HEK293T (cell line): ENCODE measurements around the gene USP24.
"Not testable (repeated sequence)": the region's sequence is repeated elsewhere in the genome, so short reads cannot be mapped to it uniquely, and the experiment has no call there.

ENCODE experiments used
- CTCF ChIA-PET: fragments of 350-600 bp; formaldehyde crosslinking; extraction: SDS; loops from one replicate; lab custom pipeline; 2021; ENCODE audit warnings: antibody characterized with exemption, inconsistent platforms; lab: Yijun Ruan, JAX
- POLR2A ChIA-PET: fragments of 350-600 bp; formaldehyde crosslinking; extraction: SDS; loops from one replicate; lab custom pipeline; 2020; ENCODE audit warnings: antibody characterized with exemption, inconsistent platforms; lab: Yijun Ruan, JAX
- DNase-seq: peaks from one replicate; pipeline ENCODE4 v3.0.0; 2012; ENCODE audit warnings: mixed read lengths; ENCODE audit errors: extremely low spot score
- ARNT ChIP-seq: fragments of 450-650 bp; IDR thresholded peaks from 2 replicates; pipeline ENCODE4 v1.6.1; 2017; ENCODE audit warnings: mild to moderate bottlenecking
- BHLHE40 ChIP-seq: fragments of 450-650 bp; IDR thresholded peaks from 2 replicates; pipeline ENCODE4 v1.6.1; 2016; ENCODE audit warnings: mild to moderate bottlenecking, moderate library complexity, borderline replicate concordance
- CTBP1 ChIP-seq: fragments of 450-650 bp; IDR thresholded peaks from 2 replicates; pipeline ENCODE4 v1.6.1; 2016; ENCODE audit warnings: borderline replicate concordance
- ELF4 ChIP-seq: fragments of 450-650 bp; IDR thresholded peaks from 2 replicates; pipeline ENCODE4 v1.6.1; 2017; ENCODE audit warnings: antibody characterized with exemption
- FOXA1 ChIP-seq: fragments of 450-650 bp; IDR thresholded peaks from 2 replicates; pipeline ENCODE4 v1.6.1; 2016; ENCODE audit warnings: mild to moderate bottlenecking
- FOXK2 ChIP-seq: fragments of 450-650 bp; IDR thresholded peaks from 2 replicates; pipeline ENCODE4 v1.6.1; 2016; ENCODE audit warnings: mild to moderate bottlenecking
- FOXM1 ChIP-seq: fragments of 450-650 bp; IDR thresholded peaks from 2 replicates; pipeline ENCODE4 v1.6.1; 2017; ENCODE audit warnings: mild to moderate bottlenecking, borderline replicate concordance
- HDGF ChIP-seq: fragments of 450-650 bp; IDR thresholded peaks from 2 replicates; pipeline ENCODE4 v1.6.1; 2017; ENCODE audit warnings: antibody characterized with exemption, borderline replicate concordance
- L3MBTL2 ChIP-seq: fragments of 450-650 bp; conservative IDR thresholded peaks from 2 replicates; pipeline ENCODE4 v1.6.1; 2016; ENCODE audit warnings: mild to moderate bottlenecking
- LEF1 ChIP-seq: fragments of 450-650 bp; IDR thresholded peaks from 2 replicates; pipeline ENCODE4 v1.6.1; 2017; ENCODE audit warnings: mild to moderate bottlenecking, borderline replicate concordance
- NFRKB ChIP-seq: fragments of 450-650 bp; IDR thresholded peaks from 2 replicates; pipeline ENCODE4 v1.6.1; 2016; ENCODE audit warnings: mild to moderate bottlenecking, moderate library complexity
- SP1 ChIP-seq: fragments of 450-650 bp; IDR thresholded peaks from 2 replicates; pipeline ENCODE4 v1.6.1; 2017
- SUZ12 ChIP-seq: fragments of 450-650 bp; IDR thresholded peaks from 2 replicates; pipeline ENCODE4 v1.6.1; 2016; ENCODE audit warnings: mild to moderate bottlenecking
- TARDBP ChIP-seq: fragments of 450-650 bp; IDR thresholded peaks from 2 replicates; pipeline ENCODE4 v1.6.1; 2016
- ZNF384 ChIP-seq: fragments of 450-650 bp; IDR thresholded peaks from 2 replicates; pipeline ENCODE4 v1.6.1; 2016
- TF ChIP-seq, protein P1 (sequence below): fragments of 450-650 bp; IDR thresholded peaks from 2 replicates; pipeline ENCODE4 v1.6.1; 2016

Gene USP24

DNA sequence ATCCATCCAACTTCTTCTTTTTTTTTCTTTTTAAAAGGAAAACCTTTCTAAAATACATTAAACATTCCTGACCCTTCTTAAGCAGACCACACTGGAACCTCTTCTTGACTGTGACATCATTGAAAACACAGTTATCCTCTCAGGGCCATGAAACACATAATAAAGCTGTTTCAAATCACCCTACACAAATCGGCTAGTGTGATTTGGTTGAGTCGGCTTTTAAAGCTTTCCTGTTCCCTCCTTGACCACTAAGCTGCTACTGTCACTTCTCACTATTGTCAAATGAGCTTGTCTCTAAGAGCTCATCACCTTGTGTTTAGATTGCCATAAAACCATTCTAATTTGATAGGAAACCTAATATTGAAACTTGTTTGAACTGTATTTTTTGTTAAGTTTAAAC, 5.9 kb downstream of the USP24 start:
- CTCF ChIA-PET: interaction anchor here (0.6 to 1.5 kb wide), 6 partner anchors 8 to 446 kb away, joined by 3 to 10 read pairs (median 4); no protein-coding TSS in a partner anchor
- DNase-seq: peak; percentile 53
- TF ChIP-seq, protein P1, sequence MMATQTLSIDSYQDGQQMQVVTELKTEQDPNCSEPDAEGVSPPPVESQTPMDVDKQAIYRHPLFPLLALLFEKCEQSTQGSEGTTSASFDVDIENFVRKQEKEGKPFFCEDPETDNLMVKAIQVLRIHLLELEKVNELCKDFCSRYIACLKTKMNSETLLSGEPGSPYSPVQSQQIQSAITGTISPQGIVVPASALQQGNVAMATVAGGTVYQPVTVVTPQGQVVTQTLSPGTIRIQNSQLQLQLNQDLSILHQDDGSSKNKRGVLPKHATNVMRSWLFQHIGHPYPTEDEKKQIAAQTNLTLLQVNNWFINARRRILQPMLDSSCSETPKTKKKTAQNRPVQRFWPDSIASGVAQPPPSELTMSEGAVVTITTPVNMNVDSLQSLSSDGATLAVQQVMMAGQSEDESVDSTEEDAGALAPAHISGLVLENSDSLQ: peak; percentile 36; the same call in 1 of the 2 replicates
- no peak for TF ChIP-seq NFRKB
- POLR2A ChIA-PET: interaction anchor here (0.9 kb wide), 1 partner anchor 9 kb away, joined by 3 read pairs; no protein-coding TSS in a partner anchor

GRCh38 chr1:55206210-55206609, 9.0 kb downstream of the USP24 start:
- CTCF ChIA-PET: interaction anchor here (0.7 kb wide), 1 partner anchor 40 kb away, joined by 3 read pairs; no protein-coding TSS in a partner anchor
- no peak for DNase-seq
- POLR2A ChIA-PET: interaction anchor here (1.3 kb wide), 1 partner anchor 9 kb away, joined by 4 read pairs; the partner anchor contains the start of gene USP24
- TF ChIP-seq, protein P1: no peak
- TF ChIP-seq NFRKB (no peak), SUZ12 (no peak), ARNT (no peak), HDGF (no peak), FOXK2 (no peak), SP1 (no peak), BHLHE40 (no peak), FOXM1 (no peak), TARDBP (no peak), ELF4 (no peak), LEF1 (no peak), ZNF384 (no peak), FOXA1 (no peak), CTBP1 (no peak)

GRCh38 chr1:55204997-55205396, 10.2 kb downstream of the USP24 start:
- ChIA-PET POLR2A (interaction anchor here (1.3 kb wide), 1 partner anchor 10 kb away, joined by 4 read pairs; the partner anchor contains the start of gene USP24), CTCF (no interaction called here)
- TF ChIP-seq BHLHE40 (no peak), ELF4 (no peak), TARDBP (no peak), HDGF (no peak)
- DNase-seq: no peak

DNA sequence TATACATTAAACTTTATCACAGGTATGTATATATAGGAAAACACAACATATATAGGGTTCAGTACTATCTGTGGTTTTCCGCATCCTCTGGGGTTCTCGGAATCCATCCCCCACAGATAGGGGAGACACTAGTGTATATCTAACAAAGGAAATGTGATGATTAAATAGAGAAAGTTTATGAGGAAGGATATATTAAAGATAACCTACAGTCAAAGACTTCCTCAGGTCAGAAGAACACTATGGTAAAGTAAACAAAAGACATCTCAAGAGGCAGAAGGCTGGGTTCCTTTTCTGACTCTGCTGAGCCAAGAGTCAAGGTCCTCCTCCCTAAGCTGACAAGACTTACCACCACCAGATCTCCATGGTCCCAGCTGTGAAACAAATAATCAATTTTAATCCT, 12.1 kb downstream of the USP24 start:
- ChIA-PET CTCF (no interaction called here), POLR2A (no interaction called here)
- TF ChIP-seq ARNT: no peak
- no peak for TF ChIP-seq CTBP1
- no peak for TF ChIP-seq NFRKB
- TF ChIP-seq HDGF: no peak
- no peak for TF ChIP-seq L3MBTL2
- no peak for TF ChIP-seq FOXA1
- no peak for TF ChIP-seq ELF4
- DNase-seq: no peak

- no peak for DNase-seq
- POLR2A ChIA-PET: interaction anchor here (1.0 kb wide), 1 partner anchor 15 kb away, joined by 3 read pairs; the partner anchor contains the start of gene USP24
- TF ChIP-seq L3MBTL2 (no peak), SUZ12 (no peak), ZNF384 (no peak), SP1 (no peak), ARNT (no peak), LEF1 (no peak), FOXA1 (no peak), FOXK2 (no peak), FOXM1 (no peak), ELF4 (no peak), CTBP1 (no peak)
- TF ChIP-seq, protein P1: no peak; the same call in 1 of the 2 replicates
- CTCF ChIA-PET: interaction anchor here (1.0 kb wide), 1 partner anchor 9 kb away, joined by 4 read pairs; no protein-coding TSS in a partner anchor
These were observed 14.5 kb downstream of the USP24 start for GRCh38 chr1:55200667-55201066.

DNA sequence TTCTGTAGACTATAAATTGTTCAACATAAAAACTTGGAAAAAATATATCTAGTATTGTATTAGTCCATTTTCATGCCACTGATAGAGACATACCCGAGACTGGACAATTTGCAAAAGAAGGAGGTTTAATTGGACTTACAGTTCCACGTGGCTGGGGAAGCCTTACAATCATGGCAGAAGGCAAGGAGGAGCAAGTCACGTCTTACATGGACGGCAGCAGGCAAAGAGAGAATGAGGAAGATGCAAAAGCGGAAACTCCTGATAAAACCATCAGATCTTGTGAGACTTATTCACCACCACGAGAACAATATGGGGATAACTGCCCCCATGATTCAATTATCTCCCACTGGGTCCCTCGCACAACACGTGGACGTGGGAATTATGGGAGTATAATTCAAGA, 15.4 kb downstream of the USP24 start:
- CTCF ChIA-PET: interaction anchor here (0.6 kb wide), 1 partner anchor 31 kb away, joined by 3 read pairs; no protein-coding TSS in a partner anchor
- POLR2A ChIA-PET, DNase-seq: not testable (repeated sequence)

DNA sequence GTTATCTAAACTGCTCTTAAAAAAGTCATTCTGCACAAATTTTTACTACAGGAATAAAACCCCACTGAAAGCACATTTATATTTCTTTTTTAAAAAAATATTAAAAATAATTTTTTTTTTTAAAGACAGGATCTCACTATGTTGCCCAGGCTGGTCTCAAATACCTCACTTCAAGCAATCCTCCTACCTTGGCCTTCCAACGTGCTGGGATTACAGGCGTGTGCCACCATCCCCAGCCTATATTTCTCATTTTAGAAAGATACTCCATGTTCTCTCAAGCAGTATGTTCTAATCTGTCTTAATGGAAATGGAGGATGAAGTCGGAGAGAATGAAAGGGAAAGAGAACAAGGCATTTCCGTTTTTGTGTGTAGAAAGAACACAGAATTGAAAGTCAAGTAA, 17.1 kb downstream of the USP24 start:
- DNase-seq: no peak
- no peak for TF ChIP-seq FOXK2
- no peak for TF ChIP-seq BHLHE40
- TF ChIP-seq, protein P1: no peak
- no peak for TF ChIP-seq LEF1
- no peak for TF ChIP-seq FOXA1
- TF ChIP-seq ELF4: no peak
- no peak for TF ChIP-seq ARNT
- TF ChIP-seq L3MBTL2: no peak
- TF ChIP-seq HDGF: no peak
- no peak for TF ChIP-seq CTBP1
- no peak for TF ChIP-seq SP1
- no peak for TF ChIP-seq TARDBP
- no peak for TF ChIP-seq NFRKB
- no peak for TF ChIP-seq ZNF384
- TF ChIP-seq FOXM1: no peak
- TF ChIP-seq SUZ12: no peak
- ChIA-PET POLR2A (no interaction called here), CTCF (interaction anchor here (0.5 kb wide), 1 partner anchor 53 kb away, joined by 6 read pairs; no protein-coding TSS in a partner anchor)
